GM21528 (cell line): Measurements from ENCODE around the gene GGT5.
"Not testable (repeated sequence)": the region's sequence is repeated elsewhere in the genome, so short reads cannot be mapped to it uniquely, and the experiment has no call there.

ENCODE experiments used
- ATAC-seq: cut with Tn5 transposase; IDR thresholded peaks from one replicate; pipeline ENCODE4 v1.9.1; 2021; ENCODE audit warnings: mild to moderate bottlenecking, moderate library complexity; ENCODE audit not compliant: unreplicated experiment, low FRiP score

GGT5 gene

GRCh38 chr22:24263479-24263878 lies 18.6 kb upstream of the GGT5 start:
- ATAC-seq = not testable (repeated sequence)

DNA sequence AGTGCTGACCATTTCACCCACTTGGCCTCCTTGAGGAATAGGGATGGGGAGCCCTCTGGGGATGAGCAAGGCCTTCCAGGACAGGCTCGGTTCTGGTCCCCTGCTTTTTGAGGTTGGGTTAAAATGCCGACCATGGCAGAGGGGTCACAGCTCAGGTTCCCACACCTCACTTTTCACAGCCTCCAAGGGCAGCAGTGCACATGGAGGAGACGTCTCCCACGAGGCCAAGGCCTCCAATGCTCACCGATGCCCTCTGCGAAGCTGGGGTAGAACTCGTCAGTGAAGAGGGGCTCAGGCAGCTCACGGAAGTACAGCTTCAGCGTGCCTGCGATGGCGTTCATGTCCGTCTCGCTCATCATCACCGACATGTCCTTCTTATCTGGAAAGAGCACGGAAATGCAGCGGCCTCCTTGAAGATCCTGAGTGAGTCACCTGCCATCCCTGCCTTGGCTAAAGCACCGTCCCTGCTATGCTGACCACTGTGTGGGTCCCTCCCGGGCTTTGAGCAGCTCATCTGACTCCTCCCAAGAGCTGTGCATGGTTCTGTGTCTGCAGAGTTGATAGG lies 17.4 kb upstream of the GGT5 start:
- ATAC-seq = not testable (repeated sequence)

DNA sequence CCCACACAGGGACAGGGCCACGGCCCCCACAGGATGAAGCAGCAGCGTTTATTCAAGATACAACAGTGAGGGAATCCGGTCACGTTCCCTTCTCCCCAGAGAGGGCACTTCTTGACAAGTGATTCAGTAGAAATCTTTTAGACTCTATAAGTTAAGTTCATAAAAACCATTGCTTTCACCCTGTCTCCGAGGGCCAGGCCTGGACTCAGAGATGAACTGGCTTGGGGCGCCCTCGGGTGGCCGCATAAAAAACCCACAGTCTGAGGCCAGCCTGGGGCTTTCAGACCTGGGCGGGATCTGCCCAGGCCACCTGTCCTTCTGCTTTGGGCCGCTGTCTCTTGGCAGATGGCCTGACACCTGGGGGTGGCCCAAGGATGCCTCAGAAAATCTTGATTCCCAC lies 14.6 kb upstream of the GGT5 start:
- ATAC-seq = not testable (repeated sequence)

GRCh38 chr22:24256736-24257135 lies 11.9 kb upstream of the GGT5 start:
- not testable (repeated sequence) for ATAC-seq

DNA sequence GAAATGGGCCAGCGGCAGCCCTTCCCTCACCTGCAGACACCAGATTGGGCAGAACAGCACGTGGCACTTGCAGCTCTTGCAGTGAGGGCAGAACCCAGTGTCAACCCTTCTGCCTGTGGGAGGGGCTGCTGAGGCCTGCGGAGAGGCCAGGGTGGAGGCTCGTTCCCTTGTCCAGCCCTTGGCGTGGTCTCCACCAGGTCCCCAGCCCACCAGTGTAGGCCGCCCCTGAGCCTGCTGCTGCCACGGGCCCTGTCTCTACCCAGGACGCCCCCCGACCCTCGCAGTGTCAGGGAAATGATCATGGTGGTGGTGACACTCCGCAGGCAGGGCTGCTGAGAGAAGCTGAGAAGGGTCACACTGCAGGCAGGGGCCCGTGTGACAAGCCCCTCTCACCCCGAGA lies 11.3 kb upstream of the GGT5 start:
- ATAC-seq = not testable (repeated sequence)

DNA sequence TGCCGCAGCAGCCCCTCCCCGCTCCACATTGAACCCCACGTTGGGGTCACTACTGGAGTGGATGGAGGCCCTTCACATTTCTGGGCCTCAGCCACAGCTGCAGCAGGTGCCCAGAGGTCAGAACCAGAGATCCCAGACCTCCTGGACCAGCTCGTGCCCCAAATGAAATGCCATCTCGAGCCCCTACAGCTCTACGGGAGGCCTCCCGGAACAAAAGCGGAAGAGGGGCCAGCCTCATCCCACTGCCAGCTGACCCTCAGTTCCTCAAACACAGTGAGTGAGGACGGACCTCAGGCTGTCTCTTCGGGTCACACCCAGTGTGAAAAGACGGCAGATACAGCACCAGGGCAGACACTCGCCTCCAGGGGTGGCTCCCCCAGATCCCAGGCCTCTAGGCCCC lies 8.2 kb upstream of the GGT5 start:
- ATAC-seq = not testable (repeated sequence)

DNA sequence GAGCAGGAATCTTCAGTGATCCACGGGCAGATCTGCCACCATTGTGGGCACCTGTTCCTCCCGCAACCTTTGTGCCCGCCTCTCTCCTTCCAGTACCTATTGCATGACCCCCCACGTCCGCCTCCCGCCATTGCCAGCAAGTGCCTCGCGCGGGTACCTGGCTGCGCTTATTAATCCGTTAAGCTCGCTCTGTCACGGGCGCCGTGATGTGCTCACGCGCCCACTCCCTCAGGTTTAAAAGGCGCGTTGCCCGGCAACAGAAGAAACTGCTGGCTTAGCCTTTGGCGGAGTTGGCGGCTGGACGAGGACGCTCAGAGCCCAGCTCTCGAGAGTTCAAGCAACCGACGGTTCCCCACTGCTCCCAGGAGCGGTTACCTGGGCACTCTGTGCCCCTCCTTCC lies 6.4 kb upstream of the GGT5 start:
- not testable (repeated sequence) for ATAC-seq

GRCh38 chr22:24249413-24249812 lies 4.5 kb upstream of the GGT5 start:
- not testable (repeated sequence) for ATAC-seq

DNA sequence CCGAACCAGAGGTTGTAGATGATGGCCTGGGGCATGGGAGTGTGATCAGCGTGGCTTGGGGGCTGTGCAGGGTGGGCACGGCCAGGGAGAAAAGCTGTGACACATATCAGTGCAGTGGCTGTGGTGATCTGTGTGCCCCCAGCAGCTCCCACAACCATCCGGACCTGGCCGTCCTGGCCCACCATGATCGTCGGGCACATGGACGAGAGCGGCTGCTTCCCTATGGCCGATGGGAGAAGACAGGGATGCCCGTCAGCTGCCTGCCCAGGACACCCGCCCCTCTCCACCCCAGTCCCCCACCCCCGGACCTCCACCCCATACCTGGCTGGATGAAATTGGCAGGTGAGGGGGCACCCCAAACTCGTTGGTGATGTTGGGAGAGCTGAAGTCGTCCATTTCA lies 3.7 kb upstream of the GGT5 start:
- ATAC-seq = not testable (repeated sequence)

GRCh38 chr22:24247564-24248344 lies 2.9 kb upstream of the GGT5 start:
- ATAC-seq = no peak

DNA sequence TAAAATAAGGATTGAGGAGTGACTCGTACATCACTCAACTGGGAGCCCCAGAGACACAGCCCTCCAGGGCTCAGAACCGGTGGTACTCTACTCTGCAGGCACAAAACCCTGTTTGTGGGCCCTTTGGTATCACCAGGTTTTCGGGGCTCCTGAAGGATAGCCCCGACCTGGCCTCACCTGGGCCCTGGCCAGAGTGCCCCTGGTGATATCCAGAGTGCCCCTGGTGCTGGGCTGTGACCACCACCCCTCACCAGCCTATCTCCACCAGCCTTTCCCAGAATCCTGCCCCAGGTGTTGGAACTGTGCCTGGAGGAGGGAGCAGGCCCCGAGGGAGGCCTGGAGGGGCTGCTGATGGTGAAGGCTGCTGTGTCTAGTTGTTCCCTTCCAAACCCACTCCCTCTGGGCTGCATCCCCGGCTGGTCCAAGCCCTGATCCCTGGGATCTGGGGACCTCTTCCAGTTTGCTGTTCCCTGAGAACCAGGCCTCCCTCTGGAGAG lies 2.2 kb upstream of the GGT5 start:
- ATAC-seq = no peak

GRCh38 chr22:24245584-24246561 lies 991 bp upstream of the GGT5 start:
- ATAC-seq = not testable (repeated sequence)

DNA sequence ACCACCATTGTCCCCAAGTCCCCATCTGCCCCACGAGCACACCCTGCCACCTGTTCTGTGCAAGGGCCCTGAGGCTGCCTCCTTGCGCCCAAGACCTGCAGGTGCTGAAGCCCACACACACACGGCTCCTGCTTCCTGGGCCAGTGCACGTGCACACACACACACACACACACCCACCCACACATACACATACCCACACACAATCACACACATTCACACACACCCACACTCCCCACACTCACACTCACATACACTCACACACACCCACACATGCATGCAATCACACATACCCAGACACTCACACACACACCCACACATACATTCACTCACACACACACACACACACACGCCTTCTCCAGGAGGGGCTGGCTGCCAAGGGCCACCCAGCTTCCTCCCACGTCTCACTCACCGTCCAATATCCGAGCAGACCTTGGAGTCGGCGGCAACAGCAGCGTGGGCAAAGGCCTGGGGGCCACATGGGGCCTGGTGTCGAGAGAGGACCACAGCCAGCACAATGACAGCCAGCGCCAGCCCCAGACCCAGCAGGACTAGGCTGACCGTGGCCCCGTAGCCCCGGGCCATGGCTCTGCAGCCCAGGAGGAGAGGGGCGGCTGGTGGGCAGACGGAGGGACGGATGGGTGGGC lies 616 bp downstream of the GGT5 start:
- ATAC-seq = no peak

GRCh38 chr22:24243417-24243816 lies 1.5 kb downstream of the GGT5 start:
- ATAC-seq = not testable (repeated sequence)

GRCh38 chr22:24240985-24241692 lies 3.7 kb downstream of the GGT5 start:
- not testable (repeated sequence) for ATAC-seq

DNA sequence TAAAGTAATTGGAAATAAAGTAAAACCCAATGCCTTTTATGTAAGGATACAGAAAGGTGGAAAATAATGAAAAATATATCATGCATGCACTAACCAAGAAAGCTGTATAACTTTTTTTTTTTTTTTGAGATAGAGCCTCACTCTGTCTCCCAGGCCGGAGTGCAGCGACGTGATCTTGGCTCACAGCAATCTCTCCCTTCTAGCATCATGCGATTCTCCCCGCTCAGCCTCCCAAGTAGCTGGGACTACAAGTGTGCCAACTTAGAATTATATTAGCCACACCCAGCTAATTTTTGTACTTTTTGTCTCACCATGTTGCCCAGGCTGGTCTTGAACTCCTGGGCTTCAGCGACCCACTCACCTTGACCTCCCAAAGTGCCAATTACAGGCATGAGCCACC lies 4.5 kb downstream of the GGT5 start:
- no peak for ATAC-seq

DNA sequence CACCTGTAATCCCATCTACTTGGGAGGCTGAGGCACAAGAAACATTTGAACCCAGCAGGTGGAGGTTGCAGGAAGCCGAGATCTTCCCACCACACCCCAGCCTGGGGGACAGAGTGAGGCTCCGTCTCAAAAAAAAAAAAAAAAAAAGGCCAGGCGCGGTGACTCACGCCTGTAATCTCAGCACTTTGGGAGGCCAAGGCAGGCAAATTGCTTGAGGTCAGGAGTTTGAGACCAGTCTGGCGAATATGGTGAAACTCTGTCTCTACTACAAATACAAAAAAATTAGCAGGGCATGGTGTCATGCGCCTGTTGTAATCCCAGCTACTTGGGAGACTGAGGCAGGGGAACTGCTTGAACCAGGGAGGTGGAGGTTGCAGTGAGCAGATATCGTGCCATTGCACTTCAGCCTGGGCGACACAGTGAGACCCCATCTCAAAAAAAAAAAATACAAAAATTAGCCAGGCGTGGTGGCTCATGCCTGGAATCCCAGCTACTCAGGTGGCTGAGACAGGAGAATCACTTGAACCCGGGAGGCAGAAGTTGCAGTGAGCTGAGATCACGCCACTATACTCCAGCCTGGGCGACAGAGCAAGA lies 6.7 kb downstream of the GGT5 start:
- ATAC-seq = not testable (repeated sequence)

DNA sequence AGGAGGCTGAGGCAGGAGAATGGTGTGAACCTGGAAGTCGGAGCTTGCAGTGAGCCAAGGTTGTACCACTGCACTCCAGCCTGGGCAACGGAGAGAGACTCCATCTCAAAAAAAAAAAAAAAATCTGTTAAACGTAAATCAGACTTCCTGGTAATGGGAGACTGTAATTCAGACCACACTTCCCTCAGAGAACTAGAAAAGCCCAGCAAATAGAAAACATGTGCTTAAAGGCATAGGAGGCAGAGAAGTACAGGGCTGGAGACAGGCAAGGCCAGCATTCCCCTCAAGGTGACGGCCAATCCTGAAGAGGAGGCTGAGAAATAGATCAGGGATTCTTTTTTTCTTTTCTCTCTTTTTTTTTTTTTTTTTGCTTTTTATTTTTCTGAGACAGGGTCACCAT lies 8.2 kb downstream of the GGT5 start:
- no peak for ATAC-seq

GRCh38 chr22:24235315-24235714 lies 9.6 kb downstream of the GGT5 start:
- ATAC-seq = no peak
